HG03342 (cell line): Measurements from ENCODE around the gene NGLY1.

Source experiments
- ATAC-seq: cut with Tn5 transposase; IDR thresholded peaks from one replicate; pipeline ENCODE4 v1.9.1; 2021; ENCODE audit warnings: mild to moderate bottlenecking, moderate library complexity; ENCODE audit not compliant: unreplicated experiment

Gene NGLY1

DNA sequence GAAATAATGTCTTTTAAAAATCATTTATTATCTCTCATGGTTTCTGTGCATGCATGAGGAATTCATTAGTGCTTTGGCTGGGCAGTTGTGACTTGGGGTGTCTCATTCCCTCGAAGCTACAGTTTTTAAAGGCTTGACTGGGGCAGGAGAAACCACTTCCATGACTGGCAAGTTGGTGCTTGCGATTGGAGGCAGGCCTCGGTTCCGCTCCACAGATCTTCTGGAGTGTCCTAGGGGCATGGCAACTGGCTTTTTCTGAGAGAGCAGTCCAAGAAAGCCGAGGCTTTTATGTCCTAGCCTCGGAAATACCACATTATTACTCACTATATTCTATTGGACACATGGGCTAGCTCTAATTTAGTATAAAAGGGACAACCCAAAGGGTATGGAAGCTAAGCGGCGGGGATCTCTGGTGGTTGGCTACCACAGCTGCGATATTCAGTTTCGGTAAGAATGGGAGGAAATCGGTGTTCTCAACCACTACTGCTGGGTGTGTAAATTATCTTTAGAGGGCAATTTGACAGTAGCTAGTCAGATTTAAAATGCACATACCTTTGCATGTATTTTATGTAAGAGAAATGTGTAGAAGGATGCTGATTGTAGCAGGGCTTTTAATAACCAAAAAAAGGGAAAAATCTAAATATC is 69.8 kb downstream of the NGLY1 start:
- no peak for ATAC-seq

DNA sequence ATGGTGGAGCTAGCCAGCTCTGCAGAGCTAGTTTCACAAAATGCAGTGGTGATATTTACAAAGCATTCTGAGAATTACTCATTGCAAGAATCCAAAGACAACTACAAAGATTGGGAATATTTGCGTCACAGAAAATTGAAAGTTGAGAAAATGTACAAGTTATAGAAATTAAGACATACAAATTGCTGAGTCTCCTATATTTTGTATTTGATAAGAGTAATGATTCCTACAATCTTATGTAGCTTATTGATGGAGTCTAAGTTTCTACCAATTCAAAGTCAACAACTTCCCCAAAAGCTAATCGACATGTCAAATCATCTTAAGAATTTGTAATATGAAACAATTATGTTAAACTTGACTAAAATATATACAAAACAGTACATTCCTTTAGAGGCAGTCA is 72.2 kb downstream of the NGLY1 start:
- no peak for ATAC-seq

DNA sequence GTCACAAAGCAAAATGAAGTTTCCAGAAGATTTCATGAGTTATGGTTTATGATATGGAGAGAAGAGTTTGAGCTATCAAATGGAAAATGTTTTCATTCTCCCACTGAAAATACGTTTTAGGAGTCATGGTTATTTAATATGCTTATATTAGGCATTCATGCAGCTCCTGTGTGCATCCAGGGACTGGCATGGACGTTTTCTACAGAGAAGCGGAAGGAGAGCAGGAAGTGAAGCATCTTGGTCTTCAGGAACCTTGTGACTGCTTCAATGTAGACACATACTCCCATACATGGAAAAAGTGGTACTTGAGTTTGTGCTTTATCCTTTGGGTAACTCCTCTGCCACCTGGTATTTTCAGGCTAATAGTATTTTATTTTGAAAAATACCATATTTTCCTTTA is 75.2 kb downstream of the NGLY1 start:
- ATAC-seq: no peak

GRCh38 chr3:25707268-25707926 is 75.8 kb downstream of the NGLY1 start:
- no peak for ATAC-seq

- ATAC-seq: no peak
These were observed 77.0 kb downstream of the NGLY1 start for GRCh38 chr3:25706213-25706612.

- ATAC-seq: no peak
These were observed 85.7 kb downstream of the NGLY1 start for GRCh38 chr3:25697553-25697952.

GRCh38 chr3:25695731-25696420 is 87.4 kb downstream of the NGLY1 start:
- no peak for ATAC-seq

DNA sequence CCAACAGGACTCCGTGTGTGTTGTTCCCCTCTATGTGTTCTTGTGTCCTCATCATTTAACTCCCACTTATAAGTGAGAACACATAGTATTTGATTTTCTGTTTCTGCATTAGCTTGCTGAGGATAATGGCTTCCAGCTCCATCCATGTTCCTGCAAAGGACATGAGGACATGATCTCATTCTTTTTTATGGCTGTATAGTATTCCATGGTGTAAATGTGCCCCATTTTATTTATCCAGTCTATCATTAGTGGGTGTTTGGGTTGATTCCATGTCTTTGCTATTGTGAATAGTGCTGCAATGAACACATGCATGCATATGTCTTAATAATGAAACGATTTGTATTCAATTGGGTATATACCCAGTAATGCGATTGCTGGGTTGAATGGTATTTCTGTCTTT is 90.0 kb downstream of the NGLY1 start:
- ATAC-seq: no peak

DNA sequence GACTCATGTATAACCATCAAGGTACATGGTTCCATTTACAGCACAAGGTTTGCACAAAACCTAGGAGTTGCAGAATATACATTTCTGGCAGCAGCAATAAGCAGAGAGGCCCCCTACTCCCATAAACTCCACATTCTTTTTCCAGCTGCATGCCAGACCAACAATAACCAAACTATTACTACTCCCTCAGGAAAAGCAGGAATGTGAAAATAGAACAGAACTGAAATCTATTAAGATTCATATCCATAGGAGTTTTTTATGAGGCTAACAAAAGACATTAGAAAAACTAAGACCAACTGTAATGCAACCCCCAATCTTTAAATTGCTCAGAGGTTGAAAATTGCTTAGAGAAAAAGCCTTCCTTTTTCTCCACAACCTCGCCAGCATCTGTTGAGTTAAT is 90.9 kb downstream of the NGLY1 start:
- no peak for ATAC-seq

DNA sequence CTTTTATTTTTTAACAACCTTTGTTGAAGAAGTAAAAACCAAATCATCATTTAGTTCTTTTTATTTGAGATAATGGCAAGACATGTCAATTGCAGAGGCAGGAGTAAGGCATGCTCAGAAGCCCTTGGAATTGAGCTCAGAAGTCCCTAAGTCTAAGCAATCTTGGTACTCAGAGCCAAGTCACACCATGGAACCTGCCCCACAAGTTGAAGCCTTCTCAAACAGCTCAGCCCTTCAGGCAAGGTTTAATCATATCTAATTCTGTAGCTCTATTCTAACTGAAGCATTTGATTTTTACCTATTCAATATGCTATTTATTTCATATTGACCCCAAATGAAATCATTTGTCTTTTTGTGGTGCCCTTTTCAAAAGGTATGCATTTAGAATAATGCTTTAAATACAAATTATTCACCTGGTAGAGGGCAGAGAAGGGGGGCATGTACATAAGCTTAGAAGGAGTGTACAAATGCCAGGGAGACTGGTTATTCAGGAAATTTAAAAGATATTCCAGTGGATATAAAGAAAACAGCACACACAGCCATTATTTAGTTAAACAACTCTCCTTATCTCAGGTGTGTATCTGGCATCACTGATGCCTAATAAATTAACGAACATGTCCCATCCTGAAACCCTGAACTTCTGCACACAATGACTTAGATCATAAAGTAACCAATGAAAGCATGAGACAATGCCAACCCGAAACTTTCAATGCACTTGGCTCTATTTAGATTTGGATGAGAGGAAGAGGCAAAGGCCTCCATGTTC is 92.3 kb downstream of the NGLY1 start:
- ATAC-seq: no peak

DNA sequence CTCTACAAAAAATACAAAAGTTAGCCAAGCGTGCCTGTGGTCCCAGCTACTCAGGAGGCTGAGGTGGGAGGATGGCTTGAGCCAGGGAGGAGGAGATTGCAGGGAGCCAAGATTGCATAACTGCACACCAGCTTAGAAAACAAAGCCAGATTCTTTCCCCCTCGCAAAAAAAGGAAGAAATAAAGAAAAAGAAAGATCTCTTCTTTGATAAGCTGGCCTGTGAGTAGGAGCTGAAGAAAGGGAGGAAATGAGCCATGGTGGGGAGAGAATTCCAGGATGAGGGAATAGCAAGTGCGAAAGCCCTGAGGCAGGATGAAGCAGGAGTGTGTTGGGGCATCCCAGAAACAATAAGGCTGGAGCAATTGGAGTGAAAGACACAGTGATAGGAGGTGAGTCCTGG is 94.0 kb downstream of the NGLY1 start:
- no peak for ATAC-seq

DNA sequence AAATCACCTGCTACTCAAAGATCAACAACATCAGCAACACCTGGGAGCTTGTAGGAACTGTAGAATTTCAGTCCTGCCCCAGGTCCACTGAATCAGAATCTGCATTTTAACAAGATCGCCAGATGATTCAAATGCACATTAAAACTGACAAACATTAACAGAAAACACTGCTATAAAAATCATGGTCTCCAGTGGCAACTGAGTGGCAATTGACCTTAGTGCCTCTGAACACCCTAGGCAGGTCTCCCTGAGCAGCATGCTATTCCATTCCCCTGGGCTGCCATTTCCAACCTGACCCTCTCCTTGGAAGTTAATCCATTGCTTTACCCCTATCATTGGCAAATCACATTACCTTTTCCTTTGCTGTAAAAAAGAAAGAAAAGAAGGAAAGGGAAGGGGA is 95.5 kb downstream of the NGLY1 start:
- ATAC-seq: no peak

- ATAC-seq: no peak
These were observed 96.5 kb downstream of the NGLY1 start for GRCh38 chr3:25686766-25687165.

DNA sequence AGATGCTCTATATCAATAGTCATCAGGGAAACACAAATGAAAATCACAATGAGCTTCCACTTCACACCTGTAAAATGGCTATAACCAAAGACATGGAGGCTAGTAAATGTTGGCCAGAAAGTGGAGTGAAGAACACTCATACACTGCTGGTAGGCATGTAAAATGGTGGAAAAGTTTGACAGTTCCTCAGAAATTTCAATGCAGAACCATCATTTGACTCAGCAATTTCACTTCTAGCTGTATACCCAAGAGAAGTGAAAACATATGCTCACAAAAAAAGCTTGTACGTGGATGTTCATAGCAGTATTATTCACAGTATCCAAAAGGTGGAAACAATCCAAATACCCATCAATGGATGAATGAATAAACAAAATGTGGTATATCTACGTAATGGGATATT is 99.4 kb downstream of the NGLY1 start:
- no peak for ATAC-seq

- no peak for ATAC-seq
These were observed 99.8 kb downstream of the NGLY1 start for GRCh38 chr3:25683410-25683809.

DNA sequence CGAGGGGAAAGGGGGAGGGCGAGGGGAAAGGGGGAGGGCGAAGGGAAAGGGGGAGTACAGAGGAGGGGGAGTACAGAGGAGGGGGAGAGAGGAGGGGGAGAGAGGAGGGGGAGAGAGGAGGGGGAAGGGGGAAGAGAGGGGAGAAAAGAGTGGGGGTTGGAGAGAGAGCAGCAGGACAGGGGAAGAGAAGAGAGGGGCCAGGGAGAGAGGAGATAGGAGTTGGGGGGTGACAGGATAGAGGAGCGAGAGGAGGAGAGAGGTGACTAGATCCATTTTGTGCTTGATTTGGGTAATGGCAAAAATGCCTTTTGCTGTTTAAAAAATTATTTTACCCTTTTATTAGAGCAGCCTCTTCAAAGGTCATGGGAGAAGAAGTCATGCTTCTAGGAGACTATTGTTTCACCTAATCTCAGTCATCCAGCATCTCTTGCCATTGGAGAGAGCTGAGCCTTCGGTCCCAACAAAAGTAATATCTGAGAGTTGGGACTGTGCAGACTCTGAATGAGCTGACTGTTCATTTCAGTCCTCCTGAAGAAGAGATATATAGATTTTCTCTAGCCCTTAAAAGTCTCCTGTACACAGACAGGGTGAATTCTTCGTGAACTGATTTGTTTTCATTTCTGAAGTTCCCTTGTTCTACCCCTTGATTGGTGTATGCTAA is 103.5 kb downstream of the NGLY1 start:
- no peak for ATAC-seq

GRCh38 chr3:25679166-25679565 is 104.1 kb downstream of the NGLY1 start:
- ATAC-seq: no peak

DNA sequence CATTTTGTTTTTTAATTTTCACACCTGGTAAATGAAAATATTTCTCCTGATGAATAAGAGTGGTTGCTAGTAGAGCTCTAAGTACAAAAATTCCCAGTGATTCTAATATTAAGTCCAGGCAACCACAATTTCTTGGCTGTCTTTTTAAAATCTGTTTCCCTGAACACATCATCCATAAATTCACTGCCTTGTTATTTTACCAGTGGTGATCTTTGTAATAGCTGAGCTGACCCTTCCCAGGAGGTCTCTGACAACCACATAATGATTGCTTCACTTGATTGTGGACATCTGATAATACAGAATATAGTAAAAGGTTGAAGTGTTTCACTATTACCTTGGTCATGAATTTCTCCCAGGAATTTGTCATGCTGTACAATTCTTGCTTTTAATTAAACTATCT is 104.7 kb downstream of the NGLY1 start:
- ATAC-seq: no peak

- no peak for ATAC-seq
These were observed 106.1 kb downstream of the NGLY1 start for GRCh38 chr3:25677121-25677520.

- no peak for ATAC-seq
These were observed 108.6 kb downstream of the NGLY1 start for GRCh38 chr3:25674670-25675069.

DNA sequence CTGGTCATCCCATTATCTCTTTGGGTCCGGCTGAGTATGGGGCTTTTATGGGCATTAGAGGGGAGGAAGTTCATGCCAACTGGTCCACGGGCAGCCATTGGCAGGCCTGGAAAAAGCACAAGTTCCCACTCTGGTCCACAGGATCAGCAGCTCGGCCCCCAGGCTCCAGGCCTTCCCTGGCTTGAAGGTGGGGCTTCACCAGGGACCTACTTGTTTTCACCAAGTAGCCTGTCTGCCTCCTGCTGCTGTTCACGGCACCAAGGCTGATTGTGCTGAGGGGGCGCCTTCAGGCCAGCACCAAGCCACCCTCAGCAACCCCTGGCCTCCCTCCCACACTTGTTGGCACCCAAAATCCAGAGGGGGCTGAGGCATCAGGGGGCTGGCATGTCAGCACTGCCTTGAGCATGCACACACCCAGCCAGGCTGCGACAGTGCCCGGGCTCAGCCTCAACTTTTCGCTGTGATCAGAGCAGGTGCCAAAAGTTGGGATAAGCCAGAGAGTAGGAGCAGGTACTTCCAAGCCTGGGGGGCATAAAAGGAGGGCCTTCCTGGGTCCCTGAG is 109.4 kb downstream of the NGLY1 start:
- no peak for ATAC-seq
